B cell (primary cell): ENCODE measurements around the gene SEC14L6.

Experiments used
- EZH2 ChIP-seq: IDR thresholded peaks from 2 replicates; pipeline ENCODE4 v1.6.1; 2012; ENCODE audit warnings: borderline replicate concordance, low read depth, mild to moderate bottlenecking, moderate library complexity, low read length; ENCODE audit not compliant: insufficient read depth, poor library complexity, severe bottlenecking
- TF ChIP-seq, protein P1 (sequence below): fragments of 200-600 bp; IDR thresholded peaks from one replicate; pipeline ENCODE4 v1.8.0; 2022; ENCODE audit warnings: antibody characterized with exemption, mild to moderate bottlenecking

GRCh38 chr22:30507670-30508069 is 38.9 kb downstream of the SEC14L6 start:
- TF ChIP-seq, protein P1, sequence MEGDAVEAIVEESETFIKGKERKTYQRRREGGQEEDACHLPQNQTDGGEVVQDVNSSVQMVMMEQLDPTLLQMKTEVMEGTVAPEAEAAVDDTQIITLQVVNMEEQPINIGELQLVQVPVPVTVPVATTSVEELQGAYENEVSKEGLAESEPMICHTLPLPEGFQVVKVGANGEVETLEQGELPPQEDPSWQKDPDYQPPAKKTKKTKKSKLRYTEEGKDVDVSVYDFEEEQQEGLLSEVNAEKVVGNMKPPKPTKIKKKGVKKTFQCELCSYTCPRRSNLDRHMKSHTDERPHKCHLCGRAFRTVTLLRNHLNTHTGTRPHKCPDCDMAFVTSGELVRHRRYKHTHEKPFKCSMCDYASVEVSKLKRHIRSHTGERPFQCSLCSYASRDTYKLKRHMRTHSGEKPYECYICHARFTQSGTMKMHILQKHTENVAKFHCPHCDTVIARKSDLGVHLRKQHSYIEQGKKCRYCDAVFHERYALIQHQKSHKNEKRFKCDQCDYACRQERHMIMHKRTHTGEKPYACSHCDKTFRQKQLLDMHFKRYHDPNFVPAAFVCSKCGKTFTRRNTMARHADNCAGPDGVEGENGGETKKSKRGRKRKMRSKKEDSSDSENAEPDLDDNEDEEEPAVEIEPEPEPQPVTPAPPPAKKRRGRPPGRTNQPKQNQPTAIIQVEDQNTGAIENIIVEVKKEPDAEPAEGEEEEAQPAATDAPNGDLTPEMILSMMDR: no peak
- no peak for TF ChIP-seq EZH2
